CD14-positive monocyte (primary cell): ENCODE results near the gene CUX1. TPM values are rescaled to one million over a fixed set of nuclear protein-coding genes. Genes with fewer than 3 reads are reported as not detected.

Source experiments
- DNase-seq, 3 donors: peaks; one replicate each; pipeline ENCODE4 v3.0.0-alpha.2; 2011 to 2022
- H2AFZ ChIP-seq: 2 replicates; pipeline ENCODE4 v1.6.0; 2012; ENCODE audit warnings: mild to moderate bottlenecking, low read depth, low read length, inconsistent platforms; ENCODE audit not compliant: insufficient read depth, poor library complexity, severe bottlenecking
- H3K27ac ChIP-seq, 2 donors: 1 replicate in 1 of 2; 2 replicates in 1 of 2; pipeline ENCODE4 v1.5.1; 2012 to 2013; ENCODE audit warnings: low read length in 2 of 2, control low read depth in 1 of 2, inconsistent platforms in 1 of 2, low read depth in 1 of 2, mild to moderate bottlenecking in 1 of 2
- H3K27me3 ChIP-seq, 2 donors: one replicate each; pipeline versions ENCODE4 v1.6.0 to v1.6.1; 2011 to 2013; ENCODE audit warnings: low read length in 2 of 2; ENCODE audit not compliant: control insufficient read depth in 2 of 2, insufficient read depth in 2 of 2
- H3K36me3 ChIP-seq, 2 donors: replicated peaks in 1 of 2; 1 replicate in 1 of 2; 2 replicates in 1 of 2; pipeline versions ENCODE4 v1.5.1 to v1.6.1; 2012 to 2013; ENCODE audit warnings: low read length in 2 of 2, control low read depth in 1 of 2, inconsistent platforms in 1 of 2, mild to moderate bottlenecking in 1 of 2; ENCODE audit not compliant: insufficient read depth in 2 of 2, control insufficient read depth in 1 of 2
- H3K4me1 ChIP-seq, 2 donors: 1 replicate in 1 of 2; 2 replicates in 1 of 2; pipeline versions ENCODE4 v1.5.1 to v1.6.1; 2012 to 2013; ENCODE audit warnings: low read length in 2 of 2, control low read depth in 1 of 2, inconsistent platforms in 1 of 2, mild to moderate bottlenecking in 1 of 2, moderate library complexity in 1 of 2; ENCODE audit not compliant: insufficient read depth in 2 of 2, control insufficient read depth in 1 of 2
- H3K4me2 ChIP-seq: replicated peaks from 2 replicates; pipeline ENCODE3; 2012; ENCODE audit warnings: low read length, moderate library complexity, mild to moderate bottlenecking; ENCODE audit not compliant: poor library complexity, severe bottlenecking; ENCODE audit errors: extremely low read depth
- H3K4me3 ChIP-seq, 3 experiments: fragments of 200-600 bp in 1 of 3; sonication (generic) in 1 of 3; replicated peaks in 1 of 3; 1 replicate in 2 of 3; 2 replicates in 1 of 3; pipeline ENCODE4 v1.5.1; 2011 to 2013; ENCODE audit warnings: low read length in 3 of 3, mild to moderate bottlenecking in 3 of 3, control low read depth in 2 of 3, low read depth in 2 of 3, inconsistent platforms in 1 of 3, moderate library complexity in 1 of 3
- H3K79me2 ChIP-seq: 2 replicates; pipeline ENCODE4 v1.6.0; 2012; ENCODE audit warnings: mild to moderate bottlenecking, control low read depth, inconsistent platforms, low read length, moderate library complexity; ENCODE audit not compliant: insufficient read depth
- H3K9ac ChIP-seq: 2 replicates; pipeline ENCODE4 v1.6.0; 2017; ENCODE audit warnings: low read length, mild to moderate bottlenecking; ENCODE audit not compliant: insufficient read depth, poor library complexity, severe bottlenecking
- H3K9me3 ChIP-seq, 2 donors: replicated peaks in 1 of 2; 1 replicate in 1 of 2; 2 replicates in 1 of 2; pipeline versions ENCODE4 v1.5.1 to v1.6.1; 2012 to 2013; ENCODE audit warnings: low read length in 2 of 2, control low read depth in 1 of 2; ENCODE audit not compliant: control insufficient read depth in 1 of 2, insufficient read depth in 1 of 2
- H4K20me1 ChIP-seq: 2 replicates; pipeline ENCODE4 v1.6.0; 2012; ENCODE audit warnings: mild to moderate bottlenecking, low read length, control low read depth, moderate library complexity; ENCODE audit not compliant: insufficient read depth
- H3K27ac Mint-ChIP-seq, 7 donors: one replicate each; pipeline ENCODE4 v1.8.0; 2020; ENCODE audit warnings: mild to moderate bottlenecking in 7 of 7, mixed read lengths in 7 of 7, moderate library complexity in 6 of 7, inconsistent platforms in 2 of 7
- H3K27me3 Mint-ChIP-seq, 3 donors: one replicate each; pipeline ENCODE4 v1.8.0; 2021 to 2022; ENCODE audit warnings: low read depth in 3 of 3, mild to moderate bottlenecking in 3 of 3, mixed read lengths in 3 of 3, moderate library complexity in 3 of 3, inconsistent platforms in 1 of 3
- H3K36me3 Mint-ChIP-seq, 2 donors: one replicate each; pipeline ENCODE4 v1.8.0; 2020; ENCODE audit warnings: mixed read lengths in 2 of 2, inconsistent platforms in 1 of 2, mild to moderate bottlenecking in 1 of 2
- H3K4me1 Mint-ChIP-seq: one replicate; pipeline ENCODE4 v1.8.0; 2020; ENCODE audit warnings: mild to moderate bottlenecking, mixed read lengths
- H3K4me3 Mint-ChIP-seq, 2 donors: one replicate each; pipeline ENCODE4 v1.8.0; 2020; ENCODE audit warnings: mild to moderate bottlenecking in 2 of 2, mixed read lengths in 2 of 2, moderate library complexity in 1 of 2
- H3K9me3 Mint-ChIP-seq, 7 donors: one replicate each; pipeline ENCODE4 v1.8.0; 2020 to 2022; ENCODE audit warnings: mixed read lengths in 7 of 7, mild to moderate bottlenecking in 6 of 7, moderate library complexity in 6 of 7, inconsistent platforms in 2 of 7
- WGBS: methylation state at CpG from one replicate; pipeline ENCODE4 v1.1.5; 2013; ENCODE audit warnings: missing lambda C conversion rate; ENCODE audit not compliant: insufficient coverage; 5-methylcytosine and 5-hydroxymethylcytosine counted together
- intact Hi-C, 2 donors: fragments of 100-400 bp; cut with micrococcal nuclease; formaldehyde crosslinking; loops; one replicate each; pipeline versions ENCODE4 v1.15.0 to v1.15.1; 2023
- polyA plus RNA-seq, 3 donors: library from polyadenylated mRNA; depleted of rRNA in 1 of 3; unstranded in 2 of 3; stranded (reverse) in 1 of 3; fragments of 300-500 nt in 2 of 3; fragments of >200 nt in 1 of 3; fragmentation: Illumina TruSeq in 2 of 3; gene quantifications; 1 replicate in 2 of 3; 2 replicates in 1 of 3; pipeline ENCODE4 v1.2.3, GENCODE V29; 2012 to 2021
- TF ChIP-seq, protein P1 (sequence below): fragments of 200-600 bp; IDR thresholded peaks from one replicate; pipeline ENCODE4 v1.8.0; 2022; ENCODE audit warnings: antibody characterized with exemption, mild to moderate bottlenecking

Gene CUX1
- polyA plus RNA-seq, 3 donors = 17.6 to 38.0 (median 28.0) TPM

DNA sequence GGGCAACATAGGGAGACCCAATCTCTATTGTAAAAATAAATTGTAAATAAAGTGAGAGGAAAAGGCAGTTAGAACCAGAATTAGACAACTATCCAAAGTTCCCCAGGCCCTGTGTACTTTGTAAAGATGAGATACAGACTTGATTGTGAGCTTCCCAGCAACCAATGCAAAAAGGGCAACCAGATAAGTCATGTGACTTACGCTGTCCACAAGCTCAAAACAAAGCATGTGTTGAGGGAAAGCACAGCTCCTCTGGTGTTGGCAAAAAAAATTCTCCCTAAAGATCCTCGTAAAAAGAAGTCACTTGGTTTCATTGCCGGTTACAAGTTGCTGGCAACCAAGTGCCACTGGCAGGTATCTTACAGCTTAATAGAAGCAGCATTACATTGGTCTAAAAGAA is 154.0 kb downstream of the CUX1 start:
- H3K4me3 ChIP-seq = no peak overlapping the region
- Mint-ChIP-seq H3K27ac (peak overlapping the region in 1 of 7 donors; percentile 18), H3K4me1 (peaks cover 3% of the 10 kb centered on the region), H3K9me3 (no peaks in the 10 kb centered on the region), H3K36me3 (peaks cover 12 to 31% of the 10 kb centered on the region in 2 donors), H3K4me3 (no peak overlapping the region), H3K27me3 (no peaks in the 10 kb centered on the region)
- no peaks in the 10 kb centered on the region for H3K27me3 ChIP-seq
- no peak overlapping the region for H3K27ac ChIP-seq
- no peak overlapping the region for H3K4me2 ChIP-seq
- 100% methylated on average over 3 of the region's 3 CpGs for WGBS
- intact Hi-C loops = no loop called here
- H4K20me1 ChIP-seq = peaks cover 98% of the 10 kb centered on the region
- H3K79me2 ChIP-seq = peaks cover 81% of the 10 kb centered on the region
- peaks cover 9 to 23% of the 10 kb centered on the region in 2 donors for H3K36me3 ChIP-seq
- H3K4me1 ChIP-seq = no peaks in the 10 kb centered on the region
- no peaks in the 10 kb centered on the region for H3K9me3 ChIP-seq
- no peak overlapping the region for H2AFZ ChIP-seq
- no peak overlapping the region for H3K9ac ChIP-seq
- no peak for DNase-seq
- TF ChIP-seq, protein P1, sequence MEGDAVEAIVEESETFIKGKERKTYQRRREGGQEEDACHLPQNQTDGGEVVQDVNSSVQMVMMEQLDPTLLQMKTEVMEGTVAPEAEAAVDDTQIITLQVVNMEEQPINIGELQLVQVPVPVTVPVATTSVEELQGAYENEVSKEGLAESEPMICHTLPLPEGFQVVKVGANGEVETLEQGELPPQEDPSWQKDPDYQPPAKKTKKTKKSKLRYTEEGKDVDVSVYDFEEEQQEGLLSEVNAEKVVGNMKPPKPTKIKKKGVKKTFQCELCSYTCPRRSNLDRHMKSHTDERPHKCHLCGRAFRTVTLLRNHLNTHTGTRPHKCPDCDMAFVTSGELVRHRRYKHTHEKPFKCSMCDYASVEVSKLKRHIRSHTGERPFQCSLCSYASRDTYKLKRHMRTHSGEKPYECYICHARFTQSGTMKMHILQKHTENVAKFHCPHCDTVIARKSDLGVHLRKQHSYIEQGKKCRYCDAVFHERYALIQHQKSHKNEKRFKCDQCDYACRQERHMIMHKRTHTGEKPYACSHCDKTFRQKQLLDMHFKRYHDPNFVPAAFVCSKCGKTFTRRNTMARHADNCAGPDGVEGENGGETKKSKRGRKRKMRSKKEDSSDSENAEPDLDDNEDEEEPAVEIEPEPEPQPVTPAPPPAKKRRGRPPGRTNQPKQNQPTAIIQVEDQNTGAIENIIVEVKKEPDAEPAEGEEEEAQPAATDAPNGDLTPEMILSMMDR = no peak

DNA sequence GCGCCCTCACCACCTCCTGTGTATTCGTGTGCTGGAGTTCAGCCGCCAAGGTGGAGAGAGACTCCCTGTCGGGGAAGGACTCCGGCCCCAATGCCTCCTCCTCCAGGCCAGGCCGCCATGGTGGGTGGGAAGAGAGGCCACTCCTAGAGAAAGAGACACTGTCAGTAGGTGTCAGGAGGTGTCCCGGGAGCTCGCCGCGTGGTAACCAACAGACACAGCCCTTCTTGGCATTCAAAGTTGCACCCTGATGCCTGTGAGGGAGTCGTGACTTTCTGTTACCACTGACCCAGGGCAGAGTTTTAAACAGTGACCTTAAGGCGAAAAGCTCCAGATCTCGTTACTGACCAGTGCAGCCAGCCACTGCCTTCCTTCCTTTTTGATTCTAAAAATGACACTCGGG is 155.2 kb downstream of the CUX1 start:
- H4K20me1 ChIP-seq = peaks cover 98% of the 10 kb centered on the region
- H3K9ac ChIP-seq = no peak overlapping the region
- H3K27ac ChIP-seq = no peak overlapping the region
- H3K27me3 ChIP-seq = no peaks in the 10 kb centered on the region
- Mint-ChIP-seq H3K4me3 (no peak overlapping the region), H3K9me3 (no peaks in the 10 kb centered on the region), H3K36me3 (peaks cover 14 to 35% of the 10 kb centered on the region in 2 donors), H3K27me3 (no peaks in the 10 kb centered on the region), H3K27ac (peak overlapping the region in 3 of 7 donors; percentile 9 to 72 (median 62)), H3K4me1 (peaks cover 3% of the 10 kb centered on the region)
- H3K4me3 ChIP-seq = no peak overlapping the region
- H3K79me2 ChIP-seq = peaks cover 78% of the 10 kb centered on the region
- H3K36me3 ChIP-seq = peaks cover 9 to 17% of the 10 kb centered on the region in 2 donors
- H3K4me1 ChIP-seq = no peaks in the 10 kb centered on the region
- H3K4me2 ChIP-seq = no peak overlapping the region
- 91% methylated on average over 11 of the region's 14 CpGs for WGBS
- TF ChIP-seq, protein P1 = no peak
- no peak for DNase-seq
- H2AFZ ChIP-seq = no peak overlapping the region
- no peaks in the 10 kb centered on the region for H3K9me3 ChIP-seq
- intact Hi-C loops = no loop called here
